ENCODE measurements around the gene COL11A2.

Gene COL11A2

GRCh38 chr6:33191383-33192104 lies 723 bp downstream of the COL11A2 start:
- POLR2A ChIA-PET, result no interaction called here
- no peak for TF ChIP-seq PKNOX1 (IDR thresholded peaks at IDR 0.05)
- no peak for TF ChIP-seq ELF4 (IDR thresholded peaks at IDR 0.05)
- TF ChIP-seq ZNF384 (IDR thresholded peaks at IDR 0.05), result no peak
- no peak for TF ChIP-seq BHLHE40 (IDR thresholded peaks at IDR 0.05; ENCODE audit: borderline replicate concordance)
- TF ChIP-seq FOXK2 (IDR thresholded peaks at IDR 0.05), result no peak
- TF ChIP-seq L3MBTL2 (conservative IDR thresholded peaks at IDR 0.05), result no peak
- TF ChIP-seq HDGF (IDR thresholded peaks at IDR 0.05; ENCODE audit: borderline replicate concordance), result no peak
- no peak for TF ChIP-seq TARDBP (IDR thresholded peaks at IDR 0.05)
- no peak for TF ChIP-seq LEF1 (IDR thresholded peaks at IDR 0.05; ENCODE audit: borderline replicate concordance)
- no peak for TF ChIP-seq NFRKB (IDR thresholded peaks at IDR 0.05)
- no peak for TF ChIP-seq SUZ12 (IDR thresholded peaks at IDR 0.05)
- TF ChIP-seq ARNT (IDR thresholded peaks at IDR 0.05), result no peak
- TF ChIP-seq SP1 (IDR thresholded peaks at IDR 0.05), result no peak
- DNase-seq (ENCODE audit: extremely low spot score), result no peak
- CTCF ChIA-PET, result no interaction called here

GRCh38 chr6:33190504-33191107 lies 1.7 kb downstream of the COL11A2 start:
- TF ChIP-seq SP1 (IDR thresholded peaks at IDR 0.05), result no peak
- TF ChIP-seq FOXK2 (IDR thresholded peaks at IDR 0.05), result no peak
- no peak for TF ChIP-seq ARNT (IDR thresholded peaks at IDR 0.05)
- TF ChIP-seq HDGF (IDR thresholded peaks at IDR 0.05; ENCODE audit: borderline replicate concordance), result no peak
- no peak for TF ChIP-seq FOXA1 (IDR thresholded peaks at IDR 0.05)
- TF ChIP-seq BHLHE40 (IDR thresholded peaks at IDR 0.05; ENCODE audit: borderline replicate concordance), result no peak
- TF ChIP-seq ELF4 (IDR thresholded peaks at IDR 0.05), result no peak
- ChIA-PET CTCF (interaction anchor here (0.7 kb wide), 1 partner anchor 43 kb away, joined by 3 read pairs; no protein-coding TSS in a partner anchor), POLR2A (interaction anchor here (1.4 kb wide), 1 partner anchor 17 kb away, joined by 3 read pairs; no protein-coding TSS in a partner anchor)
- DNase-seq (ENCODE audit: extremely low spot score), result no peak

- TF ChIP-seq FOXK2 (IDR thresholded peaks at IDR 0.05) (no peak), L3MBTL2 (conservative IDR thresholded peaks at IDR 0.05) (no peak), TARDBP (IDR thresholded peaks at IDR 0.05) (no peak), LEF1 (IDR thresholded peaks at IDR 0.05; ENCODE audit: borderline replicate concordance) (no peak), NFRKB (IDR thresholded peaks at IDR 0.05) (no peak), FOXA1 (IDR thresholded peaks at IDR 0.05) (no peak), ELF4 (IDR thresholded peaks at IDR 0.05) (no peak), ARNT (IDR thresholded peaks at IDR 0.05) (no peak), BHLHE40 (IDR thresholded peaks at IDR 0.05; ENCODE audit: borderline replicate concordance) (no peak), FOXM1 (IDR thresholded peaks at IDR 0.05; ENCODE audit: borderline replicate concordance) (no peak), PKNOX1 (IDR thresholded peaks at IDR 0.05) (no peak), HDGF (IDR thresholded peaks at IDR 0.05; ENCODE audit: borderline replicate concordance) (no peak), CTBP1 (IDR thresholded peaks at IDR 0.05; ENCODE audit: borderline replicate concordance) (no peak), ZNF384 (IDR thresholded peaks at IDR 0.05) (no peak), SP1 (IDR thresholded peaks at IDR 0.05) (no peak), SUZ12 (IDR thresholded peaks at IDR 0.05) (no peak)
- CTCF ChIA-PET, result interaction anchor here (0.7 kb wide), 1 partner anchor 42 kb away, joined by 3 read pairs; no protein-coding TSS in a partner anchor
- POLR2A ChIA-PET, result interaction anchor here (1.4 kb wide), 1 partner anchor 18 kb away, joined by 3 read pairs; no protein-coding TSS in a partner anchor
- DNase-seq (ENCODE audit: extremely low spot score), result no peak
These were observed 2.4 kb downstream of the COL11A2 start for GRCh38 chr6:33189625-33190448.

- no peak for DNase-seq (ENCODE audit: extremely low spot score)
- ChIA-PET CTCF (no interaction called here), POLR2A (interaction anchor here (1.4 kb wide), 1 partner anchor 18 kb away, joined by 3 read pairs; no protein-coding TSS in a partner anchor)
- TF ChIP-seq HDGF (IDR thresholded peaks at IDR 0.05; ENCODE audit: borderline replicate concordance) (no peak), FOXA1 (IDR thresholded peaks at IDR 0.05) (no peak), ZNF384 (IDR thresholded peaks at IDR 0.05) (no peak)
These were observed 3.1 kb downstream of the COL11A2 start for GRCh38 chr6:33189164-33189563.

GRCh38 chr6:33187809-33188208 lies 4.5 kb downstream of the COL11A2 start:
- ChIA-PET POLR2A (no interaction called here), CTCF (no interaction called here)
- TF ChIP-seq ZNF384 (IDR thresholded peaks at IDR 0.05) (no peak), TARDBP (IDR thresholded peaks at IDR 0.05) (no peak), ARNT (IDR thresholded peaks at IDR 0.05) (no peak), HDGF (IDR thresholded peaks at IDR 0.05; ENCODE audit: borderline replicate concordance) (no peak), NFRKB (IDR thresholded peaks at IDR 0.05) (no peak), ELF4 (IDR thresholded peaks at IDR 0.05) (no peak), CTBP1 (IDR thresholded peaks at IDR 0.05; ENCODE audit: borderline replicate concordance) (no peak), BHLHE40 (IDR thresholded peaks at IDR 0.05; ENCODE audit: borderline replicate concordance) (no peak), FOXA1 (IDR thresholded peaks at IDR 0.05) (no peak), SP1 (IDR thresholded peaks at IDR 0.05) (no peak), L3MBTL2 (conservative IDR thresholded peaks at IDR 0.05) (no peak), LEF1 (IDR thresholded peaks at IDR 0.05; ENCODE audit: borderline replicate concordance) (no peak), PKNOX1 (IDR thresholded peaks at IDR 0.05) (no peak), FOXK2 (IDR thresholded peaks at IDR 0.05) (no peak), FOXM1 (IDR thresholded peaks at IDR 0.05; ENCODE audit: borderline replicate concordance) (no peak), SUZ12 (IDR thresholded peaks at IDR 0.05) (no peak)
- no peak for DNase-seq (ENCODE audit: extremely low spot score)

Data from HEK293T (cell line).